ENCODE results near the gene GNB1.

Gene GNB1

GRCh38 chr1:1895456-1896336 is 4.8 kb upstream of the GNB1 start:
- TF ChIP-seq YY1 (IDR thresholded peaks at IDR 0.05; ENCODE audit: low read depth) (no peak), ZBTB7A (IDR thresholded peaks at IDR 0.05; ENCODE audit: low read depth) (no peak), RAD21 (IDR thresholded peaks at IDR 0.05; ENCODE audit: low read depth) (no peak), TEAD4 (IDR thresholded peaks at IDR 0.05) (no peak), EP300 (IDR thresholded peaks at IDR 0.05; ENCODE audit: borderline replicate concordance) (no peak), REST (IDR thresholded peaks at IDR 0.05; ENCODE audit: low read depth) (no peak), FOXM1 (IDR thresholded peaks at IDR 0.05; ENCODE audit: borderline replicate concordance, low read depth) (no peak), CEBPB (IDR thresholded peaks at IDR 0.05) (no peak), TCF12 (IDR thresholded peaks at IDR 0.05; ENCODE audit: low read depth) (no peak), NFIC (IDR thresholded peaks at IDR 0.05) (no peak), TAF1 (IDR thresholded peaks at IDR 0.05; ENCODE audit: low read depth) (no peak), MAX (IDR thresholded peaks at IDR 0.05) (no peak), USF1 (IDR thresholded peaks at IDR 0.05) (no peak), CREB1 (IDR thresholded peaks at IDR 0.05; ENCODE audit: low read depth) (no peak), EGR1 (IDR thresholded peaks at IDR 0.05) (no peak)

- TF ChIP-seq EGR1 (IDR thresholded peaks at IDR 0.05) (no peak), TAF1 (IDR thresholded peaks at IDR 0.05; ENCODE audit: low read depth) (no peak), CREB1 (IDR thresholded peaks at IDR 0.05; ENCODE audit: low read depth) (no peak), CEBPB (IDR thresholded peaks at IDR 0.05) (no peak)
Measured at GRCh38 chr1:1895060-1895418, 4.2 kb upstream of the GNB1 start.

- TF ChIP-seq CREB1 (IDR thresholded peaks at IDR 0.05; ENCODE audit: low read depth), result no peak
- TF ChIP-seq REST (IDR thresholded peaks at IDR 0.05; ENCODE audit: low read depth), result no peak
- TF ChIP-seq FOXM1 (IDR thresholded peaks at IDR 0.05; ENCODE audit: borderline replicate concordance, low read depth), result no peak
- TF ChIP-seq YY1 (IDR thresholded peaks at IDR 0.05; ENCODE audit: low read depth), result no peak
- TF ChIP-seq TAF1 (IDR thresholded peaks at IDR 0.05; ENCODE audit: low read depth), result no peak
- TF ChIP-seq TCF12 (IDR thresholded peaks at IDR 0.05; ENCODE audit: low read depth), result no peak
- no peak for TF ChIP-seq TEAD4 (IDR thresholded peaks at IDR 0.05)
- TF ChIP-seq ZBTB7A (IDR thresholded peaks at IDR 0.05; ENCODE audit: low read depth), result no peak
- TF ChIP-seq RAD21 (IDR thresholded peaks at IDR 0.05; ENCODE audit: low read depth), result no peak
- TF ChIP-seq MAX (IDR thresholded peaks at IDR 0.05), result no peak
Measured at GRCh38 chr1:1894354-1895059, 3.6 kb upstream of the GNB1 start.

- TF ChIP-seq REST (IDR thresholded peaks at IDR 0.05; ENCODE audit: low read depth), result no peak
- TF ChIP-seq ZBTB7A (IDR thresholded peaks at IDR 0.05; ENCODE audit: low read depth), result no peak
- TF ChIP-seq USF1 (IDR thresholded peaks at IDR 0.05), result no peak
- TF ChIP-seq EGR1 (IDR thresholded peaks at IDR 0.05), result no peak
- TF ChIP-seq TEAD4 (IDR thresholded peaks at IDR 0.05), result no peak
- TF ChIP-seq NFIC (IDR thresholded peaks at IDR 0.05), result no peak
- TF ChIP-seq RAD21 (IDR thresholded peaks at IDR 0.05; ENCODE audit: low read depth), result no peak
- TF ChIP-seq MAX (IDR thresholded peaks at IDR 0.05), result no peak
- TF ChIP-seq EP300 (IDR thresholded peaks at IDR 0.05; ENCODE audit: borderline replicate concordance), result no peak
- no peak for TF ChIP-seq CEBPB (IDR thresholded peaks at IDR 0.05)
- no peak for TF ChIP-seq TAF1 (IDR thresholded peaks at IDR 0.05; ENCODE audit: low read depth)
- no peak for TF ChIP-seq YY1 (IDR thresholded peaks at IDR 0.05; ENCODE audit: low read depth)
- TF ChIP-seq TCF12 (IDR thresholded peaks at IDR 0.05; ENCODE audit: low read depth), result no peak
- TF ChIP-seq CREB1 (IDR thresholded peaks at IDR 0.05; ENCODE audit: low read depth), result no peak
Measured at GRCh38 chr1:1893997-1894353, 3.1 kb upstream of the GNB1 start.
